ENCODE results near the gene ACO1. TPM values are rescaled to one million over a fixed set of nuclear protein-coding genes. Genes with fewer than 3 reads are reported as not detected.

Gene ACO1
- polyA plus RNA-seq, 1 experiment, result 330 TPM

DNA sequence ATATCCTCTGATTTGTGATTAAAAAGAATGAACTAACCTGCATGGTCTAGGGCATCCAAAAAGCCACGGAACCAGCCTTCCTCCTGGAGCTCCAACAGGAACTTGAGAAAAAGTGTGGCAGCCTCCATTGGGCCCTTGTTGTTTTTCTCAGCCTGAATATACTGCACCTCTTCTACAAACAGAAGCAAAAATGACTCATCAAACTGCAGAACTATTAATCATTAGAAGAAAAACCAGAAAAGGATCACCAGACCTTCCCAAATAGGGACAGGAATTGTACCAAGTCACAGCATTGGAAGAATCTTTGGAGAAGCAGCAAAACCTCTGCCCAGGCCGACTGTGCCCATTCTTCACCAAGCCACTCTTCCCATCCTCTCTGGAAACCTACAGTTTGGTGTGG, 116.3 kb downstream of the ACO1 start:
- TF ChIP-seq, protein P1, sequence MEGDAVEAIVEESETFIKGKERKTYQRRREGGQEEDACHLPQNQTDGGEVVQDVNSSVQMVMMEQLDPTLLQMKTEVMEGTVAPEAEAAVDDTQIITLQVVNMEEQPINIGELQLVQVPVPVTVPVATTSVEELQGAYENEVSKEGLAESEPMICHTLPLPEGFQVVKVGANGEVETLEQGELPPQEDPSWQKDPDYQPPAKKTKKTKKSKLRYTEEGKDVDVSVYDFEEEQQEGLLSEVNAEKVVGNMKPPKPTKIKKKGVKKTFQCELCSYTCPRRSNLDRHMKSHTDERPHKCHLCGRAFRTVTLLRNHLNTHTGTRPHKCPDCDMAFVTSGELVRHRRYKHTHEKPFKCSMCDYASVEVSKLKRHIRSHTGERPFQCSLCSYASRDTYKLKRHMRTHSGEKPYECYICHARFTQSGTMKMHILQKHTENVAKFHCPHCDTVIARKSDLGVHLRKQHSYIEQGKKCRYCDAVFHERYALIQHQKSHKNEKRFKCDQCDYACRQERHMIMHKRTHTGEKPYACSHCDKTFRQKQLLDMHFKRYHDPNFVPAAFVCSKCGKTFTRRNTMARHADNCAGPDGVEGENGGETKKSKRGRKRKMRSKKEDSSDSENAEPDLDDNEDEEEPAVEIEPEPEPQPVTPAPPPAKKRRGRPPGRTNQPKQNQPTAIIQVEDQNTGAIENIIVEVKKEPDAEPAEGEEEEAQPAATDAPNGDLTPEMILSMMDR (IDR thresholded peaks at IDR 0.05; ENCODE audit: low read depth, low read length), result no peak
- DNase-seq (ENCODE audit: low read depth, low spot score), result no peak
- CTCF ChIA-PET, result interaction anchor here (1.3 to 1.8 kb wide), 2 partner anchors 71 to 122 kb away, joined by 4 to 5 read pairs; no protein-coding TSS in a partner anchor
- no peaks in the 10 kb centered on the region for H3K27me3 ChIP-seq (ENCODE audit: control insufficient read depth, insufficient read depth, low read length)
- POLR2A ChIA-PET, result no interaction called here
- H3K27ac ChIP-seq (ENCODE audit: low read depth, low read length), result no peak overlapping the region
- peaks cover 5% of the 10 kb centered on the region for H3K9me3 ChIP-seq (ENCODE audit: control insufficient read depth, insufficient read depth, low read length)
- H3K4me3 ChIP-seq (ENCODE audit: low read depth, low read length), result no peak overlapping the region

DNA sequence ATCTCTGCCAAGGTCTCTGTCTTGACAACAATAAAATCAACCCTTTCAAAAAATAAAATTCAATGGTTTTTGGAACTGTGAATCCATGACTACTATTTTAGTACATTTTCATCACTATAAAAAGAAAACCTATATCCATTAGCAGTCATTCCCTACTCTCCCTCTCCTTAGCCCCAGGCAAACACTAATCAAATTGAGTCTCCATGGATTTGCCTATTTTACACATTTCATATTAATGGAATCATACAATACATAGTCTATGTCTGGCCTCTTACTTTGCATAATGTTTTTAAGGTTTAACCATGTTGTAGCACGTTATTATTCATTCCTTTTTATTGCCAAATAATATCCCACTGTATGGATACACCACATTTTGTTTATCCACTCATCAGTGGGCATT, 117.4 kb downstream of the ACO1 start:
- ChIA-PET POLR2A (no interaction called here), CTCF (interaction anchor here (0.5 kb wide), 1 partner anchor 29 kb away, joined by 3 read pairs; no protein-coding TSS in a partner anchor)
- DNase-seq (ENCODE audit: low read depth, low spot score), result no peak
- TF ChIP-seq, protein P1 (IDR thresholded peaks at IDR 0.05; ENCODE audit: low read depth, low read length), result no peak
- H3K9me3 ChIP-seq (ENCODE audit: control insufficient read depth, insufficient read depth, low read length), result peaks cover 5% of the 10 kb centered on the region
- H3K27ac ChIP-seq (ENCODE audit: low read depth, low read length), result no peak overlapping the region
- no peaks in the 10 kb centered on the region for H3K27me3 ChIP-seq (ENCODE audit: control insufficient read depth, insufficient read depth, low read length)
- no peak overlapping the region for H3K4me3 ChIP-seq (ENCODE audit: low read depth, low read length)

DNA sequence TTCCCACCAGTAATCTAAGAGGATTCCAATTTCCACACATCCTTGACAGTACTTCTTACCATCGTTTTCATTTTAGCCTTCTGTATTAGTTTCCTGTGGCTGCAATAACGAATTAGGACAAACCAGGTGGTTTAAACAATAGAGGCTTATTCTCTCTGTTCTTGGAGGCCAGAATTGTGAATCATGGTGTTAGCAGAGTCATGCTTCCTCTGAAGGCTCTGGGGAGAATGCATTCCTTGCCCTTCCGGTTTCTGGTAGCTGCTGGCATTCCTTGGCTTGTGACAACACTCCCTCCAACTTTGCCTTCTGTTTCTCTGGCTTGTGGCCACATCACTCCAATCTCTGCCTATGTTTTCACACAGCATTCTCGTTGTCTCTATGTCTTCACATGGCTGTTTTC, 118.0 kb downstream of the ACO1 start:
- no peak overlapping the region for H3K4me3 ChIP-seq (ENCODE audit: low read depth, low read length)
- no peak for DNase-seq (ENCODE audit: low read depth, low spot score)
- no peaks in the 10 kb centered on the region for H3K27me3 ChIP-seq (ENCODE audit: control insufficient read depth, insufficient read depth, low read length)
- TF ChIP-seq, protein P1 (IDR thresholded peaks at IDR 0.05; ENCODE audit: low read depth, low read length), result no peak
- ChIA-PET CTCF (interaction anchor here (0.5 kb wide), 1 partner anchor 28 kb away, joined by 3 read pairs; no protein-coding TSS in a partner anchor), POLR2A (no interaction called here)
- peaks cover 5% of the 10 kb centered on the region for H3K9me3 ChIP-seq (ENCODE audit: control insufficient read depth, insufficient read depth, low read length)
- H3K27ac ChIP-seq (ENCODE audit: low read depth, low read length), result no peak overlapping the region

DNA sequence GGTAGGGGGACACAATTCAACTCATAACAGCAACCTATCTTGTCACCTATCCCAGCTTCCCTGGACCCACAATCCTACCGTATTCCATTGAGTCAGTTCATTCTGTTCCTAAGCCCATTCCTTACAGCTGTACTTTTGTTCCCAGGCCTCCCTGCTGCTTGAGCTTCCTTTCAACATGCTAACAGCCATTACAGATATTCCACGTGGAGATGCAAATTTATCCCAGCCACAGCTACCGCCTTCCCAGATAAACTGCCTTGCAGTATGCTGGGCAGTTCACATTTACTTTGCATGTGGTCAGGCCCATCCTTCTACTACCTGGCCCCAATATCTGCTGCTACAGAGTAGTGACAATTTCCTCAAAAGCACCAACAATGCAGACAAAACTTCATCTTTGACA, 118.6 kb downstream of the ACO1 start:
- Histone ChIP-seq H3K4me3 (ENCODE audit: low read depth, low read length) (no peak overlapping the region), H3K27ac (ENCODE audit: low read depth, low read length) (no peak overlapping the region), H3K27me3 (ENCODE audit: control insufficient read depth, insufficient read depth, low read length) (no peaks in the 10 kb centered on the region), H3K9me3 (ENCODE audit: control insufficient read depth, insufficient read depth, low read length) (peaks cover 5% of the 10 kb centered on the region; the same call in 1 of the 2 replicates)
- DNase-seq (ENCODE audit: low read depth, low spot score), result no peak
- POLR2A ChIA-PET, result no interaction called here
- CTCF ChIA-PET, result interaction anchor here (0.7 kb wide), 1 partner anchor 77 kb away, joined by 3 read pairs; no protein-coding TSS in a partner anchor
- TF ChIP-seq, protein P1 (IDR thresholded peaks at IDR 0.05; ENCODE audit: low read depth, low read length), result no peak

Other genes with a start within 250 kb of the ACO1 start
- gene RIGI, start 141.6 kb downstream of the ACO1 start, polyA plus RNA-seq (2011; rRNA removed), result 8.4 and 11.1 TPM in 2 replicates
- gene SMIM27, start 167.7 kb downstream of the ACO1 start, polyA plus RNA-seq (2011; rRNA removed), result 7.2 and 11.6 TPM in 2 replicates
- gene TOPORS, start 167.9 kb downstream of the ACO1 start, polyA plus RNA-seq (2011; rRNA removed), result 14.4 and 20.4 TPM in 2 replicates
- 60.2 and 65.3 TPM in 2 replicates for gene NDUFB6, start 188.5 kb downstream of the ACO1 start, polyA plus RNA-seq (2011; rRNA removed)